HL-60 (cell line): ENCODE data around the gene CACFD1.

Experiments
- DNase-seq, 2 experiments: peaks; one replicate each; pipeline ENCODE4 v3.0.0-alpha.2; 2010 to 2020; ENCODE audit warnings: low read depth in 1 of 2, low spot score in 1 of 2
- H3K27ac ChIP-seq: fragments of 250-450 bp; sonication (Bioruptor Pico); replicated peaks from 2 replicates; pipeline ENCODE4 v1.5.1; 2020; ENCODE audit warnings: mild to moderate bottlenecking, moderate library complexity
- H3K27me3 ChIP-seq: fragments of 250-450 bp; sonication (Bioruptor Pico); 2 replicates; pipeline ENCODE4 v1.5.1; 2021; ENCODE audit warnings: mild to moderate bottlenecking, moderate library complexity; ENCODE audit not compliant: insufficient read depth, poor library complexity, severe bottlenecking
- H3K4me3 ChIP-seq: replicated peaks from 2 replicates; pipeline ENCODE4 v1.5.1; 2011; ENCODE audit warnings: mild to moderate bottlenecking, control low read depth, low read length; ENCODE audit not compliant: insufficient read depth
- CTCF ChIP-seq: IDR thresholded peaks from one replicate; pipeline ENCODE4 v1.5.1; 2011; ENCODE audit warnings: low read length, control low read depth, inconsistent platforms; ENCODE audit not compliant: insufficient read depth
- GABPA ChIP-seq: IDR thresholded peaks from 2 replicates; pipeline ENCODE4 v1.6.1; 2012; ENCODE audit warnings: low read depth
- POLR2AphosphoS5 ChIP-seq: IDR thresholded peaks from 2 replicates; pipeline ENCODE4 v1.6.1; 2012; ENCODE audit warnings: low read depth
- SPI1 ChIP-seq: IDR thresholded peaks from 2 replicates; pipeline ENCODE4 v1.6.1; 2012; ENCODE audit warnings: low read depth, mild to moderate bottlenecking, borderline replicate concordance
- TF ChIP-seq, protein P1 (sequence below): IDR thresholded peaks from 2 replicates; pipeline ENCODE4 v1.6.1; 2012; ENCODE audit warnings: low read depth; ENCODE audit not compliant: insufficient replicate concordance

The CACFD1 gene

DNA sequence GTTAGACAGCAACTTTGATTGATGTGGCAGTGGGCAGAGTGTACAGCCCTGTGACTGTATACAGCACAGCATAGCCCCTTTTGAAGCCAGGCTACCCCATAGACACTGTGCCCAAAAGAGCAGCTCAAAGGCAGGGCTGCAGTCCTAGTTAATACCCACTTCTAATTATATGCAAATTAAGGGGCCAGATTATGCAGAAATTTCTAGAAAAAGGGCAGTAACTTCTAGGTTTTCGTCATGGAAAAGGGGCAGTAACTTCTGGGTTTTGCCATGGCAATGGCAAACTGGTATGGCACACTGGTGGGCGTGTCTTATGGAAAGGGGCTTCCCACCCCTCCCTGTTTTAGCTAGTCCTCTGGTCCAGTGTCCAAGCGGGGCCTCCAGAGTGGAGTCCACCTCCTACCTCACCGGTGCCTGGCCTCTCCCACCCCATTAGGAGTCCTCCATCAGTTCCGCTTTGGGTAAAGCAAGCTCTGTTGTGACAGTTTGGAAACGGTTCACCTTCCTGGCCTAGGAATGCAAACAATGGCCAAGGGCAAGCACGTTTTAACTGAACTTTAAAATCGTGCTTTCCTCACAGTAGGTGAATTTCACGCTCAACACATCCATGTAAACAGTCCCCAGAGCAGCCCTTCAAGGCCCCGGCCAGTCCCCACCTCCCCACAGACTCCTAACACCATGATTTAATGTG lies 32.0 kb upstream of the CACFD1 start:
- H3K27ac ChIP-seq, result no peak overlapping the region
- TF ChIP-seq GABPA, result no peak
- no peak for TF ChIP-seq CTCF
- TF ChIP-seq POLR2AphosphoS5, result no peak
- TF ChIP-seq SPI1, result no peak
- TF ChIP-seq, protein P1, sequence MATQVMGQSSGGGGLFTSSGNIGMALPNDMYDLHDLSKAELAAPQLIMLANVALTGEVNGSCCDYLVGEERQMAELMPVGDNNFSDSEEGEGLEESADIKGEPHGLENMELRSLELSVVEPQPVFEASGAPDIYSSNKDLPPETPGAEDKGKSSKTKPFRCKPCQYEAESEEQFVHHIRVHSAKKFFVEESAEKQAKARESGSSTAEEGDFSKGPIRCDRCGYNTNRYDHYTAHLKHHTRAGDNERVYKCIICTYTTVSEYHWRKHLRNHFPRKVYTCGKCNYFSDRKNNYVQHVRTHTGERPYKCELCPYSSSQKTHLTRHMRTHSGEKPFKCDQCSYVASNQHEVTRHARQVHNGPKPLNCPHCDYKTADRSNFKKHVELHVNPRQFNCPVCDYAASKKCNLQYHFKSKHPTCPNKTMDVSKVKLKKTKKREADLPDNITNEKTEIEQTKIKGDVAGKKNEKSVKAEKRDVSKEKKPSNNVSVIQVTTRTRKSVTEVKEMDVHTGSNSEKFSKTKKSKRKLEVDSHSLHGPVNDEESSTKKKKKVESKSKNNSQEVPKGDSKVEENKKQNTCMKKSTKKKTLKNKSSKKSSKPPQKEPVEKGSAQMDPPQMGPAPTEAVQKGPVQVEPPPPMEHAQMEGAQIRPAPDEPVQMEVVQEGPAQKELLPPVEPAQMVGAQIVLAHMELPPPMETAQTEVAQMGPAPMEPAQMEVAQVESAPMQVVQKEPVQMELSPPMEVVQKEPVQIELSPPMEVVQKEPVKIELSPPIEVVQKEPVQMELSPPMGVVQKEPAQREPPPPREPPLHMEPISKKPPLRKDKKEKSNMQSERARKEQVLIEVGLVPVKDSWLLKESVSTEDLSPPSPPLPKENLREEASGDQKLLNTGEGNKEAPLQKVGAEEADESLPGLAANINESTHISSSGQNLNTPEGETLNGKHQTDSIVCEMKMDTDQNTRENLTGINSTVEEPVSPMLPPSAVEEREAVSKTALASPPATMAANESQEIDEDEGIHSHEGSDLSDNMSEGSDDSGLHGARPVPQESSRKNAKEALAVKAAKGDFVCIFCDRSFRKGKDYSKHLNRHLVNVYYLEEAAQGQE, result no peak
- no peak for DNase-seq
- peaks cover 8% of the 10 kb centered on the region for H3K27me3 ChIP-seq
- H3K4me3 ChIP-seq, result no peak overlapping the region

- Histone ChIP-seq H3K4me3 (no peak overlapping the region), H3K27me3 (peaks cover 8% of the 10 kb centered on the region), H3K27ac (no peak overlapping the region)
- DNase-seq, result no peak
- TF ChIP-seq, protein P1, result no peak
- TF ChIP-seq POLR2AphosphoS5 (no peak), SPI1 (no peak), CTCF (no peak), GABPA (no peak)
These were observed 31.1 kb upstream of the CACFD1 start for GRCh38 chr9:133428617-133429101.

GRCh38 chr9:133429214-133429613 lies 30.6 kb upstream of the CACFD1 start:
- H3K27me3 ChIP-seq, result peaks cover 8% of the 10 kb centered on the region
- no peak for DNase-seq
- TF ChIP-seq GABPA (no peak), SPI1 (no peak), CTCF (no peak), POLR2AphosphoS5 (no peak)
- TF ChIP-seq, protein P1, result no peak
- H3K4me3 ChIP-seq, result no peak overlapping the region
- no peak overlapping the region for H3K27ac ChIP-seq
